ENCODE results near the gene TMEM163.
"Not testable (repeated sequence)": the region's sequence is repeated elsewhere in the genome, so short reads cannot be mapped to it uniquely, and the experiment has no call there.

The TMEM163 gene

DNA sequence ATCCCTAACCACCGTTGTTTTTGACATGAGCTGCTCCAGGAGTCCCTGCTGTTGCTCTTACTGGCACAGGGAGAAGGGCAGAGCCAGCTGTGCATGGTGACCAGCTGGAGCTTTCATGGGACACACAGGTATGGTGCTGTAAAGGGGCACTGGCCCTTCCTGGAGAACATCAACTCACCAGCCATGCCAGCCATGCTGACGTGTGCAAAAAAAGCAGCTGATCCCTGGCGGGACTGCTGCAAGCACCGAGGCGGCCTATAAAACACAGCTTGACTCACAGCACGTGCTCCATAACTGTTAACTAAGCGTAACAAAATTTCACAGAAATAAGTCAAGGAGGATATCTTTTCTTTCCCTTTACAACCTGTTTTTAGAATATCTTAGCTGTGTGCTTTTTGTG lies 165.1 kb downstream of the TMEM163 start:
- DNase-seq (ENCODE audit: extremely low spot score, insufficient read length, low read depth) (no peak), FAIRE-seq (no peak)

DNA sequence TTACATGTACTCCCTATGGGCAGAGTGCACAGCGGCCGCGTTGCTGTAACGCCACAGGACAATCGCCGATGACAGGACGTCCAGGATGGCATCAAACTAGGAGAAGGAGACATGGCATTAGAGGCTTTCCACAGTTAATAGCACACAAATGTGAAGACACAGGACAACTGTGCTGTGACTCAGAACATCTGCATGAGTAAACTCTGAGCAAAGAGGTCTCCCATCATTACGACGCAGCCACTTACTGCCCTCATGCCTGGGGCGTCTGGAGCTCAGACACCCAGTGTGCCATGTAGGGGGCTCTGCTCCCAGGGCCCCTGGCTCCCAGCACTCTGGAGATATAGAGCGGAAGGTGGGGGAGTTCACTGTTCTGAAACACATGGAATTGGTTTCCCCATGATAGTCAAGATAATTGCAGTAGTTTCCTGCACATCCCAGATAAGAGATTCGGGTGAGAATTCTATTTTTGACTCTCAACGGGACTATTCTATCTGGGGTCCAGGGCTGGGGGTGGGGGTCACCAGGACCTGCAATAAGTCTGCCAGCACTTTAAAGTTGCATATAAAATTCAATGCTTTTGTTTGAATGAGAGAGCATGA lies 168.1 kb downstream of the TMEM163 start:
- FAIRE-seq (no peak), DNase-seq (ENCODE audit: extremely low spot score, insufficient read length, low read depth) (no peak)

DNA sequence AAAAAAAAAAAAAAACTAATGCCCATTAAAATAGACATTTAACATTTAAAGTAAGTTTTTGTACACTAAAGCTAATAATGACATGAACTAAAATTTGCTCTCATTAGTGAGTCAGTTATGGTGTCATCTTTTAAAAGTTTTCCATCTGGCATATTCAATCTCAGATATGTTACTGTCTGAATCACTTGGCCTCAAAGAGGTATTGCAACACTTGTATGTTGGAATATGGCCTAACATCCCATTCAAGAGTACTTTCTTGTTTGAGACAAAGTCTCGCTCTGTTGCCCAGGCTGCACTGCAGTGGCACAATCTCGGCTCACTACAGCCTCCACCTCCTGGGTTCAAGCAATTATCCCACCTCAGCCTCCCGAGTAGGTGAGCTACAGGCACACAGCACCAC lies 169.7 kb downstream of the TMEM163 start:
- DNase-seq (ENCODE audit: extremely low spot score, insufficient read length, low read depth) (no peak), FAIRE-seq (no peak)

DNA sequence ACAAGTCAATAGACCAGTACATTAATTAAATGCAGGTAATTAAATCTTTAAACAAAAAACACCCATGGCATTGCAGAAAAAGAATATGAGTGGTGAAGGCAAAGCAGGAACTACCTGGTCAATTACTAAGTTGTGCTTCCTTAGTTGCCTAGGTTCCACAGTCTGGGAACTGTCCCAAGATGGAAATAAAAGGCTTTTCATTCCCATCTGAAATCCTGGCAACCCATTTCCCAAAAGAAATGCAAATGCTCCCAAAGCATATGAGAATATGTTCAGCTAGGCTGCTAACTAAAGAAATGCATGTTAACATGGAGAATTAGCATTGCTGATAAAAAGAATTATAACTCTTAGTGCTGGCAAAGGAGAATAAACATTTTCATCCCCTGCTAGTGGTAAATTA lies 177.8 kb downstream of the TMEM163 start:
- no peak for FAIRE-seq
- no peak for DNase-seq (ENCODE audit: extremely low spot score, insufficient read length, low read depth)

DNA sequence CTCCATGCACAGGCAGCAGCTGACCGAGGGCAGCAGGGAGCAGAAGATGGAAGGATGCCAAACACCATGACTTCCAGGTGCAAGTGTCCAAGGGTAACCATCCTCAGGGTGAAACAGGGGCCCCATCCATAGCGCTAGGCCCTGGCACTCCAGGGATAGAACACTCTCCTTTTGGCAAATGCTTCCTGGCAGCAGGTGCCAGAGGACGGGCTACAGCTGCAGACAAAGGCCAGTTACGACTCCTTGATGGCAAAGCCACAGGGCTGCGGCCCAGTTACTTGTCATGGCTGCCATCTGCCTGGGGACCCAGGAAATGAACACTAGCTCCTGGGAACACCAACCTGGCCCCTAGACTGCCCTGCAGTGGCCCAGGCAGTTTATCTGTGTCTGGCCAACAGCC lies 178.8 kb downstream of the TMEM163 start:
- no peak for DNase-seq (ENCODE audit: extremely low spot score, insufficient read length, low read depth)
- no peak for FAIRE-seq

DNA sequence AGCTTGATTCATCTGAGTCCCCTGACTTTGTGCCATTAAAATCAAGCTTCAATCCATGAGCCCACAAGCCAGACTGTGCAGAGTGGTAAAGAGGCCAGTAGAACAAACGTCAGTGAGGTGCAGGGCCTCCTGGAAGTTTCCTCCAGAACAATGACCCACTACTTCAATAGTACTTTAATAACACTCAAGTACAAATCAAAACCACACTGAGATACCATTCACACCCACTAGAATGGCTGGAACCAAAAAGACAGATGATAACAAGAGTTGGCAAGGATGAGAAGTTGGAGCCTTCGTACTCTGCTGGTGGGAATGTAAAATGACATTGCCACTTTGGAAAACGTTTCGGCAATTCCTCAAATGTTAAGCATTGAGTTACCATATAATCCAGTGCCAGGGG lies 181.1 kb downstream of the TMEM163 start:
- DNase-seq (ENCODE audit: extremely low spot score, insufficient read length, low read depth) (no peak), FAIRE-seq (no peak)

DNA sequence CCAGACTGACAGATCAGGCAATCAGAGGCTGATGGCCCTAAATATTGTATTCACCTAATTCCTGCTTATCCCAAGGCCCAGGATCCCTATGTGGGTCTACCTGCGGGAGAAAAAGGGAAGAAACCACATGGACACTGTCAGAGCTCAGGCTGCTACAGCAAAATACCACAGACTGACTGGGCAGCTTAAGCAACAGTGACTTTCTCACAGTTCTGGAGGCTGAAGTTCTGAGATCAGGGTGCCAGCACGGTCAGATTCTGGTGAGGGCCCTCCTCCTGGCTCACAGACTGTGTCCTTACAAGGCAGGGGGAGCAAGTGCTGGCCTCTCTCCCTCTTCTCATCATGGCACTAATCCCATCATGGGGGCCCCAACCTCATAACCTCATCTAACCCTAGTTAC lies 181.7 kb downstream of the TMEM163 start:
- FAIRE-seq (no peak), DNase-seq (ENCODE audit: extremely low spot score, insufficient read length, low read depth) (no peak)

DNA sequence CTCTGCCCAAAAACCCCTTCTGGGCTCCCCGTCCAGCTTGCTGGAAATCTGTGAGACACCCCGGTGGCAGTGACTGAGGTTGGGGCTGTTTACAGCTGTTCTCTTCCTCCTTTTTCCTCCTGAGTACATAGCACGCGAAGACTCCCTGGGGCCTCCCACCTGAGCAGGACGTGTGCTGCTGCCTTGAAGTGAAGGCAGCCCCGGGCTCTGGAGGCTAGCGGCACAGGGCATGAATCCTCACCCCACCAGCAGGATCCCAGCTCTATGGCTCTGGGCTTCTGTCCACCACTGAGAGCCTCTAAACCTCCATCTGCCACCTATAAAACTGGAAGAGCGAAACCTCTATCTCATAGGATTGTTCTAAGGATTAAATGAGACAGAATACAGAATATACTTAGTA lies 182.5 kb downstream of the TMEM163 start:
- no peak for FAIRE-seq
- no peak for DNase-seq (ENCODE audit: extremely low spot score, insufficient read length, low read depth)

DNA sequence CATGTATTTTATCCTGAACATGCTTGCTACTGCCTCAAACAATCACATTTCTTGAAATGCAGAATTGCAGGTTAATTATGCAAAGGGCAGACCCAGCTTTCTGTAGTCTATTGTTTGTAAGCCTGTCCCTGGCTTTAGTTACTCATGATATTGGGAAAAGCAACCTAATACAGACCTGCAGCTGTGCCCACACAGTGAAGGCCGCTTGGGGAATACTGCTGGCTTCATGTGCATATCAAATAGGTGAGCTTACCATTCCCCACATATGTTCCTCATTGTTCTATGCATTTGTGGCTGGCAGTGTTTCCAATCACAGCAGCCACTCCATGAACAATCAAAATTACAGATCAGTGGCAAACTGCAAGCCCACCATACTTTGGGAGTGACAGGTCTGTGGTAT lies 186.3 kb downstream of the TMEM163 start:
- DNase-seq (ENCODE audit: extremely low spot score, insufficient read length, low read depth) = no peak
- no peak for FAIRE-seq

DNA sequence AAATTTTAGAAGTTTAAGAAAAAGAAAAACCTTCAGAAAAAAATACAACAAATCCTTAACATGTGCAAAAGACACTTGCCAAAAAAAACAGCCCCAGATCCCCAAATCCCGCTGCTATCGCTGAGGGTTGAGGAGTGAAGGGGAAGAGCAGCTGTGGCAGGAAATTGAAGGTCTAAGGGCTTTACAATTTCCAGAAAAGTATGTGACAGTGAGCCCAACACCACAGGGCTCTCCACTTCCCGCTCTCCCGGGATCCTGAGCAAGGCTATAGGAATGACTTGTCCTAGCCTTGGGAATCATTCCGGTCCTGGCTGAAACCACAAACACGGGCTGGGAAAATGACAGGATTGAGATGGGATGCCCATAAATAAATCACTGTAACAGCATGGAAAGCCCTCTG lies 191.4 kb downstream of the TMEM163 start:
- no peak for FAIRE-seq
- DNase-seq (ENCODE audit: extremely low spot score, insufficient read length, low read depth) = no peak

DNA sequence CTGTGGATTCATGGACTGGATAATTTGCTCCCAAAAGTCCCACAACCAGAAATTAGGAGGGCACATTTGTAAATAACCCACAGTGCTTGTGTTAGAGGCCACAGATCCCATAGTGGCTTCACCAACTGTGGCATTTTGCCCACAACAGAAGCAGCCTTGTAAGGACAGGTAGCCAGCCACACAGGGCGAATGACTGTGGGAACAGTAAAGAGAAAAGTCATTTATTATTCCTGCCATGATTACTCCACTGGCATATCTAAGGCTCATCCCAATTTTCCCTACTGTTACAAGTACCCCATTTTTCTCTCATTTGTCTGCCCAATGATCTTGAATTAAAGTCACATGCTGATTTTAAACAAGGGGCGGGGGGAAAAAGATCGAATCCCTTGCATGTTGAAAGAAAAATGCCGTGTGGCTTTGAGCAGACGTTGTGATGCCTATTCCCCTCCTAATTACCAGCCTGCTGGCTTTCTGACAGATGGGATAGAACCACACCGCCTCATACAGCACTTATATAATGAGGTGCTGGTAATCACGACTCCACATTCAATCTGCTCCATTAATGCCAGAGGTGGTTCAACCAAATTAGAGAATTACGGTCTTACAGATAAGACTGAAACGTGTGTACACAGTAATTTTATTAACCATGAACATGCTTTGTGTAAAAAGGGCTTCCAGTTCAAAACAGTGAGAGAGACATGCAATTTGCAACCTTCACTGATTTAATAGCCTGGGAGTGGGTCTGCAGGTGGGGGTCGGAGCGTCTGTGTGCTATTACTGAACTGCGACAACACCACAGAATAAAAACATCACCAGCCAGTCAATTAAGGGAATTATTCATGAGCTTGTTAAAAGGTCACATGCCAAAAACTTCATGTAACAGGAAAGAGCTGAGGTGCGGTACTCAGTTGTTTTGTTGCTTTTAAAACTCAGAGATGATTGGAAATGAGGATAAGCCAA lies 196.0 kb downstream of the TMEM163 start:
- DNase-seq (ENCODE audit: extremely low spot score, insufficient read length, low read depth) (no peak), FAIRE-seq (no peak)

DNA sequence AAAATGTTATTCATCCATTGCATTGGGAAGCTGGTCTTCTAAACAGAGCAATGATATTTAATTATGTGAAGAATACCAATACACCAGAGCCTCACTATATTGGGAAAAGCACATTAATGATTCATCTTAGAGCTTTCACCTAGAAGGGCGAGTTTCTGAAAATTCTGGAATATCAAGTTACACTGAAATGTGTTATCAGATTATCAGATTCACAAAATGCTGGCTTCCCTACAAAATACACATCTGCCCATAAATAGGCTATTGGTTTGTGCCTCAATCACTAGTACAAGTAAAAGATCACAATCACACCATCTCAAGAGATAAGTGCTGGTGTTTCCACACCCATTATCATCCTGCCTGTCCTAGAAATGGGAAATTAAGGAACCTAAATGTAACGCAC lies 200.7 kb downstream of the TMEM163 start:
- FAIRE-seq = no peak
- DNase-seq (ENCODE audit: extremely low spot score, insufficient read length, low read depth) = no peak

DNA sequence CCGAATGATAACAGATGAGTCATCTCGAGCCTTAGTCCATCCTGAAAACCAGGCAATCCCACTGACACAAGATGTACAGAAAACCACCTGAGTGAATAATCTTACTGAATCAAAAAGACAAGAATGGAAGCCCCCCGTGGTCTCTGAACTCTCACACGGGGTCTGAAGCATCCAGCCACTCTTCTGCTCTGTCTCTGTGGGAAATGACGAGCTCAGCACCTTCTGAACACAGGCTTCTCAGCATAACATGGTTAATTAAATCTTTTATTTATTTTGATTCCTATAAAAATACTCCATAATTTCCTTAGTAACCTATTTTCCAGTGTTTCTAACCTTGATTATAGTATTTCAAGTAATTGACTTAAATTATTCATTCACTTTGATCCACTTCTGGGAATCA lies 203.7 kb downstream of the TMEM163 start:
- DNase-seq (ENCODE audit: extremely low spot score, insufficient read length, low read depth) (no peak), FAIRE-seq (no peak)

DNA sequence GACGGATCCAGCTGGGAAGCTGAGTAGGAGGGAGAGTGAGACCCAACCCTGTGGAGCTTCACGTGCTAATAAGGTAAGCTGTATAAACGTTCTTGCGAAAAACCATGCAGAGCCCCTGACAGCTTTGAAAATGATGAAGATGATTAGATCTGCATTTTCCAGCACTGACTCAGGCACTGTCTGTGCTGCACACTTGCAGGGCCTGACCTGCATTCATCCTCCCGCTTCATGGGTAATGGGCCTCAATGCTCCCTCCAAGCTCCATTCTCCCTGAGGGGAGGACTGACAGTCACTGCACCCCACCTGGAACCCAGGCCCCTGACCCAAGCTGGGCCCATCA lies 205.4 kb downstream of the TMEM163 start:
- no peak for FAIRE-seq
- no peak for DNase-seq (ENCODE audit: extremely low spot score, insufficient read length, low read depth)

DNA sequence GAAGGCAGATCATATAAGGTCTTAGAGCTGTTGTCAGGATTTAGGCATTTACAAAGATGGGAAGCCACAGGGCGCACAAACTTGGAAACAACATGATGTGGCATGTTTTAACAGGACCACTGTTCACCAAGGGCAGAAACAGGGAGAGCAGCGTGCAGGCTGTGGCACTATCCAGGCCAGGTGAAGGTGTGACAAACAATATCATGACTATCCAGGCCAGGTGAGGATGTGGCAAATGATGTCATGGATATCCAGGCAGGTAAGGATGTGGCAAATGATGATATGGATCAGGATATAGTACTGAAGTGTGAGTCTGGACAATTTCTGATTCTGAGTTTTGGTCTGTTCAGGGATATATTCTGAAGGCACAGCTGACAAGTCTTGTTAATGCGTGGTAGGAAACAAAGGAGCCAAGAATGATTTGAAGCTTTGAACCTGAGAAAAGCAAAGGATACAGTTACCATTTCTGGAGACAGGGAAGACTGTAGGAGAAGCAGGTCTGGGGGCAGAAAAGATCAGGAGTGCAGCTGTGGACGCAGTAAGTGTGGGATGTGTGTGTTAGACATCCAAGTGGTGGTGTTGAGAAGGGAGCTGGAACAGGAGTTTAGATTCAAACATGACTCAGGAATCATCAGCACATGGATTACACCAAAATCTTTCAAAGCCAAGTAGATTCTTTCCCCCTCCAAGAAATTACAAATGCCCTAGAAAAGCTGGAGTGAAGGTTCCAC lies 205.9 kb downstream of the TMEM163 start:
- no peak for FAIRE-seq

DNA sequence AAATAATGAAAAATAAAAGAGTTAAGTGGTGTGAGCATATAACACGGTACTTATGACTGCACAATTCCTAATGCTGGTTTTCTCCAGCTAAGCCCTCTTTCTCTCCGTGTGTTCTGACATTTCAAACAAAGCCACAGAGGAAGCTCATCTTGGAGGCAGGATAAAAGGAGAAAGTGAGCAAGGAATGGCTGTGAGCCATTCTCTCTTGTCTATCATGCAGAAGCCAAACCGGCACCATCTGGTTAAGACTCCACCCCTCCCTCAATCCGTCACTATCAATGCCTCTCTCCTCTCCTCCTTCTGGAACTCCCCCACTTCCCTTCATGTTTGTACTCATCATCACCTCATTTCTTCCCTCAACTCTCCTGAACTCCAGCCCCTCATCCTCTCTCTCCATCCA lies 210.4 kb downstream of the TMEM163 start:
- FAIRE-seq (no peak), DNase-seq (ENCODE audit: extremely low spot score, insufficient read length, low read depth) (no peak)

More for the DNA sequence above, 205.9 kb downstream of the TMEM163 start:
- DNase-seq (ENCODE audit: extremely low spot score, insufficient read length, low read depth) = no peak

DNA sequence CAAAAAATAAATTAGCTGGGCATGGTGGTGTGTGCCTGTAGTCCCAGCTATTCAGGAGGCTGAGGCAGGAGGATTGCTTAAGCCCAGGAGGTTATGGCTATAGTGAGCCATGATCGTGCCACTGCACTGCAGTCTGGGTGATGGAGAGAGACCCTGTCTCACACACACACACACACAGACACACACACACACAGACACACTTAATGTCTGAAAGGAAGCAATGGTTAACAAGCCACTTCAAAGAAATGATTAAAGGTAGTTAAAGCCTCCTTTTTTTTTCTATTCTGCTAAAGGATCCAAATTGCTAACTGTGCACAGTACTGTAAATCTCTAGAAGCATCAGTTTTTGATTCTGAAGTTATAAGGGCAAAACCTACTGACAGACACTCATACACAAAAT lies 211.1 kb downstream of the TMEM163 start:
- no peak for DNase-seq (ENCODE audit: extremely low spot score, insufficient read length, low read depth)
- FAIRE-seq = no peak

DNA sequence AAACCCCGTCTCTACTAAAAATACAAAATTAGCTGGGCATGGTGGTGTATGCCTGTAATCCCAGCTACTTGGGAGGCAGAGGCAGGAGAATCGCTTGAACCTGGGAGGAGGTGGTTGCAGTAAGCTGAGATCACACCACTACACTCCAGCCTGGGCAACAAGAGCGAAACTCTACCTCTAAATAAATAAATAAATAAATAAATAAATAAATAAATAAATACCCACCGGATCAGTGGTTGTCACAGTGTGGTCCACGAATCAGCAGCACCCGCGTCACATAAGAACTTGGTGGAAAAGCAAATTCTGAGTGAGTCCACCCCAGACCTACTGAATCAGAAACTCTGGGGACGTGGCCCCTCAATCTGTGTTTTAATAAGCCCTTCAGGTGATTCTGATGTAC lies 211.6 kb downstream of the TMEM163 start:
- DNase-seq (ENCODE audit: extremely low spot score, insufficient read length, low read depth); FAIRE-seq: not testable (repeated sequence)

DNA sequence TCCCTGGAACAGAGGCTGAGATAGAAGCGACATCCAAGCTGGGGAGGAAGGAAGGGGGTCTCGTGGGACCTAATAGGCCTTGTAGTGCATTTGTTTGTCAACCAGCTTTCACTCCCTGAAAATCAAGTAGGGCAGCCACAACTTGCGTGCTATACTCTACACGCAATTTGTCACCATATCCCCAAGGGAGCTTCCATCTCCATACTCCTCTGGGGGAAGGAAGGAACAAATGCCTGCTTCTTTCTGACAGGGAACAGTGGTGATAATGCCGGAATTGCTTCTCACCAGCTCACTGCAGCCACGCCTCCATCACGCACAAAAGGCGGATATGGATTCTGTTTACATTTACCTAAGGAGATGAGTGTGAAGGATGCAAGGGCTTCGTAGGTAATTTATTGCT lies 213.4 kb downstream of the TMEM163 start:
- FAIRE-seq (no peak), DNase-seq (ENCODE audit: extremely low spot score, insufficient read length, low read depth) (no peak)

DNA sequence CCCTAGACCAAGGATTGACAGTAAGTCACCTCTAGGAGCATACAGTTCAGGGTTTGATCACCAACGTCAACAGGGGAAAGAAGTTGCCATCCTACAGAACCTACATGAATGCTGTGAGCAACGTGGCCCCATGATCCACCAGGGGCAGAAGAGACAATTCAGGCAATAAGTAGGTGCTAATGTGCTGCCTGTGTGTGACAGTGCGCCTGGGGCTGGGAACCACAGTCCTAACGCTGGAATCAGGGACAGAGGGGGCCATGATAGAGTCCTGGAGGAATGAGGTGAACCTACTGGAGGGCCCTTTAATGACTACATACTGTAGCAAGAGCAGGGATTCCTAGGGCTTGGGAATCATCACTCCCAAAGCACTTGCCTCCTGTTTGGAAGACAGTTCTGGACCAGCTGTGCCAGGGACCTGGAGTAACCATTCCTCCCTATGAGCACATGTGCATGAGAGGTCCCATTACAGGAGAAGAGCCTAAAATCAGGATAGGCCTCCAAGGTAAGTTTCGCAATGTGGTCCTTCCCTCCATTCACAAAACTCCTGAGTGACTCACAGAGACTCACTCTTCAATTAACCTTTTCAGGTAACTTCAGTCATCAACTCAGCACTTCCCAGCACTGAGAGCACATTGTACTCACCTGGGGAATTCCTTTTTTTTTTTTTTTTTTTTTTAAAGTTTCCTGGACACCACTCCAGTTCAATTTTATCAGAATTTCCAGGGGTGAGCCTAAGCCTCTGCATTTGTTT lies 214.0 kb downstream of the TMEM163 start:
- FAIRE-seq (no peak), DNase-seq (ENCODE audit: extremely low spot score, insufficient read length, low read depth) (no peak)
